Endothelial cell of umbilical vein (primary cell): ENCODE measurements around the gene COL8A1. TPM values are rescaled to one million over a fixed set of nuclear protein-coding genes. Genes with fewer than 3 reads are reported as not detected.

ENCODE experiments used
- BruUV-seq: library from RNA; stranded (reverse); fragments of 400-500 nt; replicated peaks from 2 replicates; lab custom pipeline; 2021; lab: Mats Ljungman, UMichigan
- CTCF ChIA-PET: fragments of 300-600, 350-600 bp; sonication (Branson Sonifier 250); formaldehyde crosslinking; loops from one replicate; lab custom pipeline; 2021; ENCODE audit warnings: antibody characterized with exemption, inconsistent platforms; lab: Charles Lee
- POLR2A ChIA-PET: fragments of 300-600, 350-600 bp; sonication (Branson Sonifier 250); formaldehyde crosslinking; loops from one replicate; lab custom pipeline; 2021; ENCODE audit warnings: antibody characterized with exemption, inconsistent platforms; lab: Charles Lee
- DNase-seq: peaks from one replicate; pipeline ENCODE4 v3.0.0-alpha.2; 2011; ENCODE audit warnings: low read depth, low spot score
- FAIRE-seq: peaks from 2 replicates; lab custom pipeline; 2011; peaks lifted over from hg19 to GRCh38; lab: Jason Lieb, UNC
- H2AFZ ChIP-seq: 2 replicates; pipeline ENCODE4 v1.6.0; 2012; ENCODE audit warnings: low read depth, low read length, control low read depth, inconsistent platforms
- H3K27ac ChIP-seq: 2 replicates; pipeline ENCODE4 v1.5.1; 2011; ENCODE audit warnings: low read depth, mild to moderate bottlenecking, control low read depth, low read length, moderate library complexity; ENCODE audit not compliant: insufficient read depth
- H3K27me3 ChIP-seq, 2 experiments: 2 replicates each; pipeline versions ENCODE4 v1.6.0 to v1.6.1; 2011; ENCODE audit warnings: low read length in 2 of 2, mixed read lengths in 1 of 2; ENCODE audit not compliant: control insufficient read depth in 2 of 2, insufficient read depth in 2 of 2
- H3K36me3 ChIP-seq, 2 experiments: 2 replicates in 1 of 2; 3 replicates in 1 of 2; pipeline ENCODE4 v1.5.1; 2011; ENCODE audit warnings: low read length in 2 of 2, mild to moderate bottlenecking in 1 of 2, moderate library complexity in 1 of 2; ENCODE audit not compliant: control insufficient read depth in 2 of 2, insufficient read depth in 2 of 2; ENCODE audit errors: extremely low read depth in 1 of 2
- H3K4me1 ChIP-seq: 3 replicates; pipeline ENCODE4 v1.5.1; 2011; ENCODE audit warnings: mild to moderate bottlenecking, low read length; ENCODE audit not compliant: control insufficient read depth, insufficient read depth; ENCODE audit errors: extremely low read depth
- H3K4me2 ChIP-seq: 2 replicates; pipeline ENCODE4 v1.6.1; 2011; ENCODE audit warnings: low read length, control low read depth, mixed read lengths; ENCODE audit not compliant: insufficient read depth
- H3K4me3 ChIP-seq, 3 experiments: fragments of 200-600 bp in 1 of 3; sonication (generic), shearing (Covaris generic) in 1 of 3; replicated peaks in 1 of 3; 2 replicates each; pipeline ENCODE4 v1.5.1; 2011 to 2016; ENCODE audit warnings: control low read depth in 3 of 3, low read length in 3 of 3, mild to moderate bottlenecking in 2 of 3, inconsistent platforms in 1 of 3, low read depth in 1 of 3, moderate library complexity in 1 of 3; ENCODE audit not compliant: insufficient read depth in 1 of 3
- H3K79me2 ChIP-seq: 2 replicates; pipeline ENCODE4 v1.6.0; 2012; ENCODE audit warnings: low read length, inconsistent platforms; ENCODE audit not compliant: control insufficient read depth, insufficient read depth
- H3K9ac ChIP-seq: replicated peaks from 2 replicates; pipeline ENCODE3; 2011; ENCODE audit warnings: low read length, control low read depth; ENCODE audit not compliant: insufficient read depth; ENCODE audit errors: extremely low read depth
- H3K9me1 ChIP-seq: replicated peaks from 3 replicates; pipeline ENCODE4 v1.6.0; 2011; ENCODE audit warnings: mild to moderate bottlenecking, low read length; ENCODE audit not compliant: control insufficient read depth, insufficient read depth; ENCODE audit errors: extremely low read depth
- H3K9me3 ChIP-seq: replicated peaks from 2 replicates; pipeline ENCODE4 v1.5.1; 2012; ENCODE audit warnings: low read length, inconsistent platforms; ENCODE audit not compliant: control insufficient read depth, insufficient read depth
- H4K20me1 ChIP-seq: replicated peaks from 2 replicates; pipeline ENCODE3; 2011; ENCODE audit warnings: mild to moderate bottlenecking, low read length; ENCODE audit not compliant: control insufficient read depth, insufficient read depth; ENCODE audit errors: extremely low read depth
- CTCF ChIP-seq, 2 donors: IDR thresholded peaks; 1 replicate in 1 of 2; 2 replicates in 1 of 2; pipeline ENCODE4 v1.5.1; 2011; ENCODE audit warnings: low read length in 2 of 2, mild to moderate bottlenecking in 2 of 2, moderate library complexity in 2 of 2, control low read depth in 1 of 2, inconsistent platforms in 1 of 2, low read depth in 1 of 2; ENCODE audit not compliant: insufficient read depth in 1 of 2; ENCODE audit errors: extremely low read depth in 1 of 2
- FOS ChIP-seq: IDR thresholded peaks from 2 replicates; pipeline ENCODE4 v1.6.1; 2011; ENCODE audit warnings: mild to moderate bottlenecking, low read length, moderate library complexity, borderline replicate concordance; ENCODE audit not compliant: insufficient read depth
- GATA2 ChIP-seq: IDR thresholded peaks from 2 replicates; pipeline ENCODE4 v1.7.0; 2011; ENCODE audit warnings: low read depth, mild to moderate bottlenecking, moderate library complexity, mixed read lengths, low read length; ENCODE audit not compliant: insufficient read length, insufficient read depth
- JUN ChIP-seq: IDR thresholded peaks from 2 replicates; pipeline ENCODE4 v1.6.1; 2011; ENCODE audit warnings: borderline replicate concordance, low read depth; ENCODE audit not compliant: insufficient read length, insufficient read depth
- POLR2A ChIP-seq: IDR thresholded peaks from 2 replicates; pipeline ENCODE4 v1.6.1; 2012; ENCODE audit warnings: low read depth, mild to moderate bottlenecking, control low read depth, low read length
- POLR2AphosphoS5 ChIP-seq: IDR thresholded peaks from 2 replicates; pipeline ENCODE4 v1.6.1; 2012; ENCODE audit warnings: low read depth, mild to moderate bottlenecking, control low read depth, low read length, moderate library complexity; ENCODE audit not compliant: insufficient read depth
- dilution Hi-C: fragments of 300-500 bp; cut with MboI; formaldehyde crosslinking; loops from one replicate; pipeline ENCODE4 v1.15.0; 2019; ENCODE audit warnings: low sequenced_read_pairs; ENCODE audit not compliant: extremely low pct_ligation_motif_present
- intact Hi-C: fragments of 100-400 bp; cut with micrococcal nuclease; formaldehyde crosslinking; loops from one replicate; pipeline ENCODE4 v1.10.0; 2022
- polyA plus RNA-seq, 4 experiments: library from polyadenylated mRNA; depleted of rRNA in 3 of 4; stranded (reverse) in 3 of 4; unstranded in 1 of 4; fragments of >200 nt; gene quantifications; 2 replicates each; pipeline versions ENCODE4 v1.2.1 to v1.2.3, GENCODE V29; 2011 to 2012; ENCODE audit warnings: missing spikeins in 1 of 4
- total RNA-seq: library from RNA; stranded (reverse); gene quantifications from 2 replicates; pipeline ENCODE4 v1.2.3, GENCODE V29; 2021

COL8A1 gene
- total and polyA plus RNA-seq, 2 donors (not counting 3 experiments of a cell fraction or from before 2014, with no cell fraction given), result 358 to 634 TPM

GRCh38 chr3:99698932-99699331, 60.5 kb downstream of the COL8A1 start:
- Histone ChIP-seq H3K4me1 (peaks cover 34% of the 10 kb centered on the region), H3K36me3 (peaks cover 0 to 4% of the 10 kb centered on the region in 2 experiments), H3K9me1 (no peaks in the 10 kb centered on the region), H2AFZ (no peak overlapping the region), H3K9me3 (no peaks in the 10 kb centered on the region), H3K4me2 (peak overlapping the region; percentile 32), H3K27me3 (no peaks in the 10 kb centered on the region), H3K79me2 (peaks cover 16% of the 10 kb centered on the region), H3K27ac (peak overlapping the region; percentile 89), H4K20me1 (no peaks in the 10 kb centered on the region), H3K9ac (peak overlapping the region; percentile 55), H3K4me3 (no peak overlapping the region)
- intact Hi-C loops (no loop called here), dilution Hi-C loops (no loop called here)
- TF ChIP-seq POLR2AphosphoS5 (peak; percentile 47), GATA2 (no peak), POLR2A (peak; percentile 57)
- no peak for DNase-seq
- BruUV-seq, result no TSS peak
- FAIRE-seq, result no peak
- ChIA-PET CTCF (interaction anchor here (0.8 to 2.1 kb wide), 8 partner anchors 15 to 584 kb away, joined by 3 to 10 read pairs (median 3); no protein-coding TSS in a partner anchor), POLR2A (no interaction called here)

- FAIRE-seq, result peak; percentile 65
- intact Hi-C loops, result loop anchor here (5.0 kb wide), 1 partner anchor 52 kb away; no protein-coding TSS in a partner anchor
Observed at GRCh38 chr3:99699841-99700240, 61.4 kb downstream of the COL8A1 start.

More at GRCh38 chr3:99699841-99700240, 61.4 kb downstream of the COL8A1 start:
- Histone ChIP-seq H3K4me1 (peaks cover 32% of the 10 kb centered on the region), H3K4me3 (no peak overlapping the region), H3K36me3 (peaks cover 2 to 8% of the 10 kb centered on the region in 2 experiments), H3K9me1 (no peaks in the 10 kb centered on the region), H3K9me3 (no peaks in the 10 kb centered on the region), H3K9ac (peak overlapping the region; percentile 65), H2AFZ (no peak overlapping the region), H3K27ac (peak overlapping the region; percentile 89), H3K27me3 (no peaks in the 10 kb centered on the region), H3K4me2 (peak overlapping the region; percentile 32), H3K79me2 (peaks cover 16% of the 10 kb centered on the region), H4K20me1 (no peaks in the 10 kb centered on the region)
- ChIA-PET CTCF (interaction anchor here (0.8 to 2.1 kb wide), 8 partner anchors 14 to 585 kb away, joined by 3 to 10 read pairs (median 4); no protein-coding TSS in a partner anchor), POLR2A (interaction anchor here (0.6 kb wide), 1 partner anchor 62 kb away, joined by 4 read pairs; no protein-coding TSS in a partner anchor)
- DNase-seq, result peak; percentile 83
- BruUV-seq, result no TSS peak
- dilution Hi-C loops, result no loop called here
- TF ChIP-seq POLR2AphosphoS5, result no peak
- no peak for TF ChIP-seq CTCF (IDR thresholded peaks at IDR 0.05; ENCODE audit: extremely low read depth in 1 of 2, insufficient read depth in 1 of 2, low read depth in 1 of 2, low read length in 2 of 2)
- TF ChIP-seq FOS, result peak; percentile 72
- TF ChIP-seq JUN, result peak; percentile 82
